Tibial artery (tissue), 4 donors: ENCODE measurements around the gene GPD1.
A peak's percentile ranks its signal among the peaks of the same experiment; 100 is the strongest.

ENCODE experiments used
- DNase-seq, 2 donors: peaks; one replicate each; pipeline ENCODE4 v3.0.0-alpha.2; 2019
- H3K27ac ChIP-seq, 2 donors: fragments of 200-600 bp; sonication (generic) in 1 of 2; 1 replicate in 1 of 2; 2 replicates in 1 of 2; pipeline ENCODE4 v1.5.1; 2018 to 2019; ENCODE audit warnings: mild to moderate bottlenecking in 1 of 2
- H3K27me3 ChIP-seq, 2 donors: fragments of 200-600 bp; sonication (generic) in 1 of 2; one replicate each; pipeline versions ENCODE4 v1.5.1 to v1.6.0; 2016 to 2019
- H3K36me3 ChIP-seq, 3 donors: fragments of 200-600 bp; sonication (generic) in 2 of 3; one replicate each; pipeline ENCODE4 v1.5.1; 2016 to 2019; ENCODE audit warnings: mild to moderate bottlenecking in 2 of 3
- H3K4me1 ChIP-seq, 4 donors: fragments of 200-600 bp; sonication (generic) in 2 of 4; 1 replicate in 3 of 4; 2 replicates in 1 of 4; pipeline ENCODE4 v1.5.1; 2016 to 2019
- H3K4me3 ChIP-seq, 2 donors: fragments of 200-600 bp; sonication (generic) in 1 of 2; 1 replicate in 1 of 2; 2 replicates in 1 of 2; pipeline ENCODE4 v1.5.1; 2018 to 2019; ENCODE audit warnings: mild to moderate bottlenecking in 2 of 2
- H3K9me3 ChIP-seq, 3 donors: fragments of 200-600 bp; sonication (generic) in 1 of 3; one replicate each; pipeline ENCODE4 v1.5.1; 2016 to 2019
- intact Hi-C: fragments of 100-400 bp; cut with DNase I; formaldehyde crosslinking; loops from one replicate; pipeline ENCODE4 v1.15.0; 2023; ENCODE audit warnings: low total_unique reads
- TF ChIP-seq, protein P1 (sequence below), 2 experiments: fragments of 200-600 bp in 1 of 2; fragments of 450-650 bp in 1 of 2; IDR thresholded peaks; one replicate each; pipeline ENCODE4 v1.5.1; 2017 to 2019; ENCODE audit warnings: antibody characterized with exemption in 2 of 2, mild to moderate bottlenecking in 1 of 2, moderate library complexity in 1 of 2

The GPD1 gene

DNA sequence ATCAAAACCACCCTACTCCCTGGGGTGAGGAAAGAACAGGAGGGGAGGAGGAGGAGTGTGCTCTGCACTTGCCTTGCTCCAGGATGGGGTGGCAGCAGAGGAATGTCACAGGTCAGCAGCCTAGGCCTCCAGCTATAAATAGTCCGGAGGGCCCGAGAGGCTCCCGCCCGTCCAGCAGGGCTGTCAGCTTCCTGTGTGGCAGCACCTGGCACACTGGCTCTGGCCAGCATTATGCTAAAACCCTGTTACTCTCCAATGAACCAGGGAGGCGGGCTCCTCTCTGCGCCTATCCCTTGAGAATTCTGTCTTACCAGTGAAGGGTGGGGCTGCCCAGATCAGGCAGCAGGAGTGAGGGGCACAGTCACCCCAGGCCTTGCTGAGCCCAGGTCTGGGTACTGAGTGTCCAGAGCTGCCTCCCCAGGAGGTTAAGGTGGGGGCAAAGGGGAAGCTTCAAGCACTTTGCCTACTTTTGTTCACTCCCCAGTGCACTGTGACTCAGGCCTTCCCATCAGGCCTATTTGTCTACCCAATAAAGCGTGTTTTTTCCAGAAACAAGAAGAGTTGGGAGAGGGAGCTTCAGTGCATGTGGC, 7.0 kb downstream of the GPD1 start:
- no peaks in the 10 kb centered on the region for H3K9me3 ChIP-seq
- H3K27ac ChIP-seq = peak overlapping the region; percentile 97 to 99
- peaks cover 0 to 52% (median 42%) of the 10 kb centered on the region in 4 donors for H3K4me1 ChIP-seq
- peak overlapping the region; percentile 38 to 41 for H3K4me3 ChIP-seq
- peak; percentile 67 to 93 for DNase-seq
- no peaks in the 10 kb centered on the region for H3K27me3 ChIP-seq
- H3K36me3 ChIP-seq = peaks cover 0 to 7% (median 0%) of the 10 kb centered on the region in 3 donors
- intact Hi-C loops = loop anchor here (2.0 to 5.0 kb wide), 2 partner anchors 26 to 56 kb away; partner anchors contain the start of genes CERS5 and SMARCD1
- TF ChIP-seq, protein P1, sequence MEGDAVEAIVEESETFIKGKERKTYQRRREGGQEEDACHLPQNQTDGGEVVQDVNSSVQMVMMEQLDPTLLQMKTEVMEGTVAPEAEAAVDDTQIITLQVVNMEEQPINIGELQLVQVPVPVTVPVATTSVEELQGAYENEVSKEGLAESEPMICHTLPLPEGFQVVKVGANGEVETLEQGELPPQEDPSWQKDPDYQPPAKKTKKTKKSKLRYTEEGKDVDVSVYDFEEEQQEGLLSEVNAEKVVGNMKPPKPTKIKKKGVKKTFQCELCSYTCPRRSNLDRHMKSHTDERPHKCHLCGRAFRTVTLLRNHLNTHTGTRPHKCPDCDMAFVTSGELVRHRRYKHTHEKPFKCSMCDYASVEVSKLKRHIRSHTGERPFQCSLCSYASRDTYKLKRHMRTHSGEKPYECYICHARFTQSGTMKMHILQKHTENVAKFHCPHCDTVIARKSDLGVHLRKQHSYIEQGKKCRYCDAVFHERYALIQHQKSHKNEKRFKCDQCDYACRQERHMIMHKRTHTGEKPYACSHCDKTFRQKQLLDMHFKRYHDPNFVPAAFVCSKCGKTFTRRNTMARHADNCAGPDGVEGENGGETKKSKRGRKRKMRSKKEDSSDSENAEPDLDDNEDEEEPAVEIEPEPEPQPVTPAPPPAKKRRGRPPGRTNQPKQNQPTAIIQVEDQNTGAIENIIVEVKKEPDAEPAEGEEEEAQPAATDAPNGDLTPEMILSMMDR (IDR thresholded peaks at IDR 0.05) = peak in 1 of 2 experiments; percentile 7

DNA sequence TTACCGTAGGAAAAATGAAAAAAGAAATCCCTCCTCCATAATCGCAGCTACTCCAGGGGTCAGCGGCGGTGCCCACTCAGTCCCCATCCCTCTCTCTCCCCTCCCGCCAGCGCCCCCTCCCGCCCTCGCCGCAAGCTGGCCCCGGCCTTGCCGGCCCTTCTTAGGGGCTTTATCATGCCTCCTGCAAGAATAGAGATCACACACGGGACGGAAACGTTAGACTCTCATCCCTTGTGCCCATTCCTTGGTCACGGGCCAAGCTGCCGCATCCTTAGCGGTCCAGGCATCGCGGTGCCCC, 7.5 kb downstream of the GPD1 start:
- Histone ChIP-seq H3K36me3 (peaks cover 0 to 7% (median 0%) of the 10 kb centered on the region in 3 donors), H3K4me3 (peak overlapping the region; percentile 38 to 41), H3K9me3 (no peaks in the 10 kb centered on the region), H3K27ac (peak overlapping the region; percentile 97 to 99), H3K27me3 (no peaks in the 10 kb centered on the region), H3K4me1 (peaks cover 0 to 57% (median 44%) of the 10 kb centered on the region in 4 donors)
- no peak for DNase-seq
- TF ChIP-seq, protein P1 (IDR thresholded peaks at IDR 0.05) = no peak
- intact Hi-C loops = loop anchor here (2.0 to 5.0 kb wide), 2 partner anchors 27 to 56 kb away; partner anchors contain the start of genes CERS5 and SMARCD1

DNA sequence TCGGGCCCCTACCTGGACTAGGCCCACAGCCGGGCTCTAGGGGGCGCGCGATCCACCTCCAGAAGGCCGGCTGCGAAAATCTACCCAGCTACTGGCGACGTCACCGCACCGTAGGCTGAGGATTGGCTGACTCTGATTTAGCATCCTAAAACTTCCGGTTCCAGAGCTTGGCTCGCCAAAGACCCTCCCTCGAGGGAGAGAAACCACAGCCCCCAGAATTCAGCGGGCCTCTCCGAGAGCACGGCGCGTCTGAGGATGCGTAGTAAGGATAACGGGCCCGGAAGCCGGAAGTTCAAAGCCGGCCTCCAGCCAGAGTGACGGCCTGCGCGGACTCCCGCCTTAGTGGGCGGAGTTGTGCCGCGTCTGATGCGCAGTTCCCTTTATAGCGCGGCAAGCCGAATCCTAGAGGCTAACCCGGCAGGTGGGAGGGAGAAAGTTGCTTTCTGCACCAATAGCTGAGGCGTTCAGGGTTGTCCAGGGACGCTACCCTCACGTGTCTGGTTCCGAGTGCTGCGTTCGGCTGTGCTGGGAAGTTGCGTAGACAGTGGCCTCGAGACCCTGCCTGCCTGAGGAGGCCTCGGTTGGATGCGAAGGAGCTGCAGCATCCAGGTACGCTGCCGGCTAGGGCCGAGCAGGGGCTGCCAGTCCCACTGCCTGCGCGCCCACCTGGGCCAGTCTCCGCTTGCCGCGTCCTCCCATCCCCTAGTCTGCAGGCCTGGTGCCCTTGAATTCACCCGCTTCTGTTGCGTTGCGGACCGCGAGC, 8.1 kb downstream of the GPD1 start, which contains the start of gene COX14:
TSS of gene COX14 (plus strand) at position 544 of the 763 bp plus-strand sequence. CDS start 7,808 bp downstream, outside the sequence.
- peak; percentile 99 to 100 for DNase-seq
- intact Hi-C loops = loop anchor here (2.0 to 5.0 kb wide), 2 partner anchors 27 to 55 kb away; partner anchors contain the start of genes CERS5 and SMARCD1
- Histone ChIP-seq H3K4me3 (peak within 1 kb of the TSS; percentile 75 to 99), H3K36me3 (peaks cover 0 to 7% (median 0%) of the 10 kb centered on the region in 3 donors), H3K4me1 (peaks cover 0 to 61% (median 47%) of the 10 kb centered on the region in 4 donors), H3K9me3 (no peaks in the 10 kb centered on the region), H3K27ac (peak within 1 kb of the TSS; percentile 97 to 99), H3K27me3 (no peaks in the 10 kb centered on the region)
- TF ChIP-seq, protein P1 (IDR thresholded peaks at IDR 0.05) = peak; percentile 83 to 89

DNA sequence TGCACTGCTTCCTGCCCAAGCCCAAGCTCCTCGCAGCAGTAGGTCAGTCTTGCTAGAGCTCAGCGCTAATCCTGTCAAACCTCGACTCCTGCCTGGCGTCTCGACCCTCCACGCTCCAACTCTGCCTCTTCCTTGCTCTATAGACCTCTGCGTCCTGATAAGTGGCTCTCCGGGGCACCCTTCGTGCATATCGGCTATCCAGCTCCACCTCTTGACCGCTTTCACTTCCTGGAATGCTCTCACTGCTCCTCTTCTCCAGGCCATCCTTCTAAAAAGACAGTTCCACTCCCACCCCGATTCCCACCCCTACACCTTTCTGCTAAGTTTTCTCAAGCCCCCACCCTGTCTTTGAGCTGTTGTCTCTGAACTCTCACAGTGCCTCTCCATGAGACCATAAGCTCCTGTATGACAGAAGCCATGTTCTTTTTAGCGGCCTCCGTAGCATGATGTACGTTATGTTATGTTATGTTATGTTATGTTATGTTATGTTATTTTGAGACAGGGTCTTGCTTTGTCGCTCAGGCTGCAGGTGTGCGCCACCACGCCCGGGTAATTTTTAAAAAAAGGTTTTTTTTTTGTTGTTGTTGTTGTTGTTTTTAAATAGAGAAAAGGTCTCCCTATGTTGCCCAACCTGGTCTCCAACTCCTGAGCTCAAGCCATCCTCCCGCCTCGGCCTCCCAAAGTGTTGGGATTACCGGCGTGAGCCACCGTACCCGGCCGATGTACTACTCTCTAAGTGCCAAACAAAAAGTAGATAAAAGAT, 8.8 kb downstream of the GPD1 start:
- Histone ChIP-seq H3K27ac (peak overlapping the region; percentile 97 to 99), H3K27me3 (no peaks in the 10 kb centered on the region), H3K4me3 (peak overlapping the region; percentile 75 to 99), H3K9me3 (no peaks in the 10 kb centered on the region), H3K36me3 (peaks cover 0 to 7% (median 0%) of the 10 kb centered on the region in 3 donors), H3K4me1 (peaks cover 0 to 69% (median 54%) of the 10 kb centered on the region in 4 donors)
- DNase-seq = no peak
- intact Hi-C loops = loop anchor here (5.0 kb wide), 1 partner anchor 55 kb away; the partner anchor contains the start of gene CERS5
- TF ChIP-seq, protein P1 (IDR thresholded peaks at IDR 0.05) = no peak

DNA sequence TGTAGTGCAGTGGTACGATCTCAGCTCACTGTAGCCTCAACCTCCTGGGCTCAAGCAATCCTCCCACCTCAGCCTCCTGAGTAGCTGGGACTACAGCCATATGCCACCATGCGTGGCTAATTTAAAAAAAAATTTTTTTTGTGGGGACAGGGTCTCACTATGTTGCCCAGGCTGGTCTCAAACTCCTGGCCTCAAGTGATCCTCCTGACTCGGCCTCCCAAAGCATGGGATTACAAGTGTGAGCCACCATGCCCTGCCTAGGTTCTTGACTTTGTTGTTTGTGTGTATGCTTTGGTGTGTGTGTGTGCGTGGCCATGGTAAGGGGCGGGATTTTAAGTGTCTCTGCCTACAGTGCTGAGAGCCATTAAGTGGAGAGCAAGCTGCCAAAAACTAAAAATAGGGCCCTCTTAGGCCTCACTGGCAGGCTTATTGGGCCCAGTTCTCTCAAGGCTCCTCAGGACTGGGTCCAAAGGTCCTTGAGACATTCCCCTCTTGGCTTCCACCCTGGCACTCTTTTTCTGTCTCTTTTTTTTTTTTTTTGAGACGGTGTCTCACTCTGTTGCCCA, 13.3 kb downstream of the GPD1 start:
- intact Hi-C loops = no loop called here
- peaks cover 0 to 58% (median 42%) of the 10 kb centered on the region in 4 donors for H3K4me1 ChIP-seq
- peak in 1 of 2 donors; percentile 41 for DNase-seq
- no peaks in the 10 kb centered on the region for H3K27me3 ChIP-seq
- peaks cover 0 to 36% (median 26%) of the 10 kb centered on the region in 3 donors for H3K36me3 ChIP-seq
- no peak overlapping the region for H3K4me3 ChIP-seq
- H3K27ac ChIP-seq = peak overlapping the region; percentile 36 to 56
- TF ChIP-seq, protein P1 (IDR thresholded peaks at IDR 0.05) = no peak
- no peaks in the 10 kb centered on the region for H3K9me3 ChIP-seq
